ENCODE measurements around the gene PCDH7.
A peak's percentile ranks its signal among the peaks of the same experiment; 100 is the strongest.

DNA sequence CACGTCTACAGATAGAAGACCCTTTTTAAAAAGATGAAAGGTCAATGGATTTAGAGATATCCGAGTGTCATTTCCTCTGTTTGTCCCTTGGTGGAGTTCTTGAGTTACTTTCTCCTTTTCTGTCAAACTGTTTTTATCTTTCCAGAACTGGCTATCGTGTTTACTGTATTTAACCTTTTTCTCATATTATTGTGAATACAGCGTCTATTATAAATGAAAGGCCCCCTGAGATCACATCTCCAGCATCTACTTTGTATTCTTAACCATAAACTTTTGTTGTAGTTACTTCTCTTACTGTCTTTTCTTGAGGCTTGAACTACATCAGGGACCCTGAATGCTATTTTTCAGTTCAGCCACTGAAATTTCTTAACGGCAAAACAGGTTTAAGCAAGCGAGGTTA is 4.0 kb upstream of the PCDH7 start:
- TF ChIP-seq, protein P1, sequence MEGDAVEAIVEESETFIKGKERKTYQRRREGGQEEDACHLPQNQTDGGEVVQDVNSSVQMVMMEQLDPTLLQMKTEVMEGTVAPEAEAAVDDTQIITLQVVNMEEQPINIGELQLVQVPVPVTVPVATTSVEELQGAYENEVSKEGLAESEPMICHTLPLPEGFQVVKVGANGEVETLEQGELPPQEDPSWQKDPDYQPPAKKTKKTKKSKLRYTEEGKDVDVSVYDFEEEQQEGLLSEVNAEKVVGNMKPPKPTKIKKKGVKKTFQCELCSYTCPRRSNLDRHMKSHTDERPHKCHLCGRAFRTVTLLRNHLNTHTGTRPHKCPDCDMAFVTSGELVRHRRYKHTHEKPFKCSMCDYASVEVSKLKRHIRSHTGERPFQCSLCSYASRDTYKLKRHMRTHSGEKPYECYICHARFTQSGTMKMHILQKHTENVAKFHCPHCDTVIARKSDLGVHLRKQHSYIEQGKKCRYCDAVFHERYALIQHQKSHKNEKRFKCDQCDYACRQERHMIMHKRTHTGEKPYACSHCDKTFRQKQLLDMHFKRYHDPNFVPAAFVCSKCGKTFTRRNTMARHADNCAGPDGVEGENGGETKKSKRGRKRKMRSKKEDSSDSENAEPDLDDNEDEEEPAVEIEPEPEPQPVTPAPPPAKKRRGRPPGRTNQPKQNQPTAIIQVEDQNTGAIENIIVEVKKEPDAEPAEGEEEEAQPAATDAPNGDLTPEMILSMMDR (IDR thresholded peaks at IDR 0.05), result peak; percentile 35; the same call in 2 of the 3 replicates
- TF ChIP-seq MAFK (IDR thresholded peaks at IDR 0.05; ENCODE audit: partially characterized antibody) (no peak), NFE2L2 (conservative IDR thresholded peaks at IDR 0.05; ENCODE audit: low read length) (no peak), CEBPB (IDR thresholded peaks at IDR 0.05) (no peak), FOSB (CRISPR knock-in tag; IDR thresholded peaks at IDR 0.05) (no peak), BHLHE40 (IDR thresholded peaks at IDR 0.05; ENCODE audit: low read depth, low read length) (no peak), ZFP36 (IDR thresholded peaks at IDR 0.05; ENCODE audit: borderline replicate concordance, partially characterized antibody) (no peak), POLR2A (IDR thresholded peaks at IDR 0.05; ENCODE audit: low read length) (no peak), MYC (IDR thresholded peaks at IDR 0.05; ENCODE audit: borderline replicate concordance, low read length) (no peak), CHD2 (IDR thresholded peaks at IDR 0.05; ENCODE audit: low read length, partially characterized antibody) (no peak), ZSCAN20 (CRISPR knock-in tag; IDR thresholded peaks at IDR 0.05) (no peak), CBX8 (IDR thresholded peaks at IDR 0.05) (no peak)
- TF ChIP-seq, protein P2, sequence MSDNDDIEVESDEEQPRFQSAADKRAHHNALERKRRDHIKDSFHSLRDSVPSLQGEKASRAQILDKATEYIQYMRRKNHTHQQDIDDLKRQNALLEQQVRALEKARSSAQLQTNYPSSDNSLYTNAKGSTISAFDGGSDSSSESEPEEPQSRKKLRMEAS (IDR thresholded peaks at IDR 0.05), result no peak
- TF ChIP-seq, protein P3, sequence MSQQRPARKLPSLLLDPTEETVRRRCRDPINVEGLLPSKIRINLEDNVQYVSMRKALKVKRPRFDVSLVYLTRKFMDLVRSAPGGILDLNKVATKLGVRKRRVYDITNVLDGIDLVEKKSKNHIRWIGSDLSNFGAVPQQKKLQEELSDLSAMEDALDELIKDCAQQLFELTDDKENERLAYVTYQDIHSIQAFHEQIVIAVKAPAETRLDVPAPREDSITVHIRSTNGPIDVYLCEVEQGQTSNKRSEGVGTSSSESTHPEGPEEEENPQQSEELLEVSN (IDR thresholded peaks at IDR 0.05; ENCODE audit: borderline replicate concordance, low read depth), result no peak
